Duodenal mucosa (tissue), 2 donors: Measurements from ENCODE around the gene CAPN9.

Source experiments
- H3K27ac ChIP-seq: one replicate; pipeline ENCODE4 v1.7.0; 2013; ENCODE audit warnings: low read depth, low read length
- H3K27me3 ChIP-seq, 2 donors: one replicate each; pipeline ENCODE4 v1.7.0; 2013; ENCODE audit warnings: low read length in 2 of 2, control low read depth in 1 of 2; ENCODE audit not compliant: insufficient read depth in 2 of 2, control insufficient read depth in 1 of 2
- H3K36me3 ChIP-seq, 2 donors: one replicate each; pipeline ENCODE4 v1.7.0; 2013; ENCODE audit warnings: low read length in 2 of 2, control low read depth in 1 of 2; ENCODE audit not compliant: insufficient read depth in 2 of 2, control insufficient read depth in 1 of 2
- H3K4me1 ChIP-seq, 2 donors: one replicate each; pipeline ENCODE4 v1.7.0; 2013; ENCODE audit warnings: low read length in 2 of 2, control low read depth in 1 of 2; ENCODE audit not compliant: insufficient read depth in 2 of 2, control insufficient read depth in 1 of 2
- H3K4me3 ChIP-seq, 2 donors: one replicate each; pipeline ENCODE4 v1.7.0; 2013; ENCODE audit warnings: low read length in 2 of 2, low read depth in 1 of 2
- H3K9ac ChIP-seq, 2 donors: one replicate each; pipeline ENCODE4 v1.7.0; 2013; ENCODE audit warnings: low read length in 2 of 2, low read depth in 1 of 2
- H3K9me3 ChIP-seq, 2 donors: one replicate each; pipeline ENCODE4 v1.7.0; 2013; ENCODE audit warnings: low read length in 2 of 2, control low read depth in 1 of 2; ENCODE audit not compliant: control insufficient read depth in 1 of 2

Gene CAPN9

GRCh38 chr1:230728710-230729392 is 18.3 kb upstream of the CAPN9 start:
- Histone ChIP-seq H3K4me1 (peaks cover 12 to 19% of the 10 kb centered on the region in 2 donors), H3K9me3 (no peaks in the 10 kb centered on the region), H3K4me3 (no peak overlapping the region), H3K36me3 (no peaks in the 10 kb centered on the region), H3K27ac (no peak overlapping the region), H3K9ac (no peak overlapping the region), H3K27me3 (no peaks in the 10 kb centered on the region)

DNA sequence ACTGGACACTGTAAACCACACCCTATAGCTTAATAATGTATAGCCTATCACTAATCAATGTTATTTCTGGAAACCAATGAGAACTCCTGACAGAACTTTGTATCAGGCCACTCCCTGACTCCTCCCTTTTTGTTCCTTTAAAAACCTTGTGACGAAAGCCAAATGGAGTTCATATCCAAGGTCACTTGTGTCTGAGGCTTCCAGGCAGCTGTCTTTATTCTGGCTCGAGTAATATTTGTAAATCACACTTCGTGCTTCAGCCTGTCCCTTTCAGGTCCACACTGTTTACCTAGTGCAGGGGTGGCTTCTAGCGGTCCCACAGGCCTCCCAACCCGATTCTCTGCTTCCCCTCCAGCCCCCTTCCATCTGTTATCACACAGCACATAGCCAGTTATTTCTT is 16.2 kb upstream of the CAPN9 start:
- H3K36me3 ChIP-seq, result no peaks in the 10 kb centered on the region
- H3K27me3 ChIP-seq, result no peaks in the 10 kb centered on the region
- H3K4me1 ChIP-seq, result peaks cover 12 to 19% of the 10 kb centered on the region in 2 donors
- H3K4me3 ChIP-seq, result no peak overlapping the region
- H3K9me3 ChIP-seq, result no peaks in the 10 kb centered on the region
- H3K9ac ChIP-seq, result no peak overlapping the region
- H3K27ac ChIP-seq, result no peak overlapping the region

DNA sequence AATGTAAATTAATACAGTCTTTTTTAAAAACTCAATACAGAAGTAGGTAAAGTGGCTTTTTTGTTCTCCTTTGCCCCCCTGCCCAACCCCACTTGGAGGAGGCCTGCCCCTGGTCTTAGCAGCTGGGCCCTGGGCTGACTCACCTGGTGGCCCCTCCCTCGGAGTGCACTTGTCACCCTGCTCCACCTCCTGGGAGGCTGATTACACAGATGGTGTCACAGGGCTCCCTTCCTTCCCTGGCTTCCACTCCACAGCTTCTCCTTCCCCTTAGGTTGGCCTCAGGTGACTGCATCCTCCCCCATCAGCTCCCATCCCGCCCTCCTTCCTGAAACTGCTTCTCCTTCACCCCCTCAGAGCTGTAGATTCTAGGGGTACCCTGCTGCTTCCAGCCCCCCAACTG is 11.7 kb upstream of the CAPN9 start:
- no peak overlapping the region for H3K4me3 ChIP-seq
- no peaks in the 10 kb centered on the region for H3K36me3 ChIP-seq
- H3K27me3 ChIP-seq, result no peaks in the 10 kb centered on the region
- H3K9ac ChIP-seq, result no peak overlapping the region
- no peak overlapping the region for H3K27ac ChIP-seq
- peaks cover 0 to 3% of the 10 kb centered on the region in 2 donors for H3K9me3 ChIP-seq
- peaks cover 5 to 6% of the 10 kb centered on the region in 2 donors for H3K4me1 ChIP-seq

GRCh38 chr1:230737622-230738262 is 9.4 kb upstream of the CAPN9 start:
- H3K9me3 ChIP-seq, result peaks cover 0 to 3% of the 10 kb centered on the region in 2 donors
- H3K4me1 ChIP-seq, result no peaks in the 10 kb centered on the region
- no peaks in the 10 kb centered on the region for H3K27me3 ChIP-seq
- no peaks in the 10 kb centered on the region for H3K36me3 ChIP-seq
- no peak overlapping the region for H3K9ac ChIP-seq
- no peak overlapping the region for H3K27ac ChIP-seq
- H3K4me3 ChIP-seq, result no peak overlapping the region

DNA sequence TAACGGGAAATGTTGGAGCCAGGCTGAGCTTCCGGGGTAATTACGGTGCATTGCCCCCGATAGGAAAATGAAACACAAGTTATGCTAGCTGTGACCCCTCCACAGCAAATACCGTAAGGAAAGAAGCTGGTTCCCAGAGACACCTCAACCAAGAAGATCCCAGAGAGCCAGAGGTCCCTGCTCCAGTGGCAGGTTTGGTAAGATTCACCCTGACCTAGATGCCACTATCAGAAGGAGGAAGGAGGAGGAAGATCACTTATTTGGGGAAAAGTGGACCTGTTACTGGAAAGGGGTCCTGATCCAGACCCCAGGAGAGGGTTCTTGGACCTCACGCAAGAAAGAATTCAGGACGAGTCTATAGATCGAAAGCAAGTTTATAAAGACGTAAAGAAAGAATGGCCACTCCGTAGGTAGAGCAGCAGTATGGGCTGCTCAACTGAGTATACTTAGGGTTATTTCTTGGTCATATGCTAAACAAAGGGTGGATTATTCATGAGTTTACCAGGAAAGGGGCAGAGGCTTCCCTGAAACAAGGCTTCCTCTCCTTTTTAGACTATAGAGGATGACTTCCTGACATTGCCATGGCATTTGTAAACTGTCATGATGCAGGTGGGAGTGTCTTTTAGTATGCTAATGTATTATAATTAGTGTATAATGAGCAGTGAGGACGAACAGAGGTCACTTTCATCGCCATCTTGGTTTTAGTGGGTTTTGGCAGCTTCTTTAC is 7.5 kb upstream of the CAPN9 start:
- H3K9me3 ChIP-seq, result peaks cover 0 to 3% of the 10 kb centered on the region in 2 donors
- H3K9ac ChIP-seq, result no peak overlapping the region
- no peaks in the 10 kb centered on the region for H3K36me3 ChIP-seq
- H3K27me3 ChIP-seq, result no peaks in the 10 kb centered on the region
- H3K4me3 ChIP-seq, result no peak overlapping the region
- H3K4me1 ChIP-seq, result no peaks in the 10 kb centered on the region
- no peak overlapping the region for H3K27ac ChIP-seq

GRCh38 chr1:230743899-230744298 is 3.3 kb upstream of the CAPN9 start:
- Histone ChIP-seq H3K9me3 (no peaks in the 10 kb centered on the region), H3K4me1 (no peaks in the 10 kb centered on the region), H3K27me3 (no peaks in the 10 kb centered on the region)

GRCh38 chr1:230744382-230744781 is 2.8 kb upstream of the CAPN9 start:
- Histone ChIP-seq H3K27ac (no peak overlapping the region), H3K9me3 (no peaks in the 10 kb centered on the region), H3K4me1 (no peaks in the 10 kb centered on the region), H3K9ac (no peak overlapping the region), H3K27me3 (no peaks in the 10 kb centered on the region), H3K4me3 (no peak overlapping the region), H3K36me3 (no peaks in the 10 kb centered on the region)

More at GRCh38 chr1:230743899-230744298, 3.3 kb upstream of the CAPN9 start:
- Histone ChIP-seq H3K27ac (no peak overlapping the region), H3K36me3 (no peaks in the 10 kb centered on the region), H3K9ac (no peak overlapping the region), H3K4me3 (no peak overlapping the region)

- H3K4me1 ChIP-seq, result no peaks in the 10 kb centered on the region
- H3K27ac ChIP-seq, result no peak overlapping the region
- H3K36me3 ChIP-seq, result no peaks in the 10 kb centered on the region
- H3K9ac ChIP-seq, result no peak overlapping the region
- H3K27me3 ChIP-seq, result no peaks in the 10 kb centered on the region
- no peaks in the 10 kb centered on the region for H3K9me3 ChIP-seq
- H3K4me3 ChIP-seq, result no peak overlapping the region
Measured at GRCh38 chr1:230745071-230745470, 2.1 kb upstream of the CAPN9 start.

DNA sequence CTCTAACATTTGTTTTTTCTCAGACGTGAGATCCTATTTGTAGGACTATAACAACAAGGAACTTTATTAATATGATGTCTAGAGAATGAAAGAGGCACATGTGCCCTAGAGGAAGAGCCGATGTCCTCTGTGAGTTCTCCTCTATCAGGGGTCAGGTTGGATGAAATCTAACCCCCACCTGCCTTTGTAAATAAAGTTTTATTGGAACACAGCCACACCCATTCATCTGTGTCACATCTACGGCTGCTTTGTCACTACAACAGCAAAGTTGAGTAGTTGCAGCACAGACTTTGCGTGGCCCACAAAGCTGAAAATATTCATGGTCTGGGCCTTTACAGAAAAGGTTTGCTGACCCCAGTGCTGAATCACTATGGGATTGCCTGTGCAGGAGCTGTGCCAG is 571 bp upstream of the CAPN9 start:
- H3K4me3 ChIP-seq, result no peak overlapping the region
- H3K36me3 ChIP-seq, result no peaks in the 10 kb centered on the region
- H3K27ac ChIP-seq, result no peak overlapping the region
- no peaks in the 10 kb centered on the region for H3K27me3 ChIP-seq
- no peak overlapping the region for H3K9ac ChIP-seq
- H3K9me3 ChIP-seq, result no peaks in the 10 kb centered on the region
- peaks cover 4 to 11% of the 10 kb centered on the region in 2 donors for H3K4me1 ChIP-seq
